Activated CD4-positive, alpha-beta T cell treated with anti-CD3 and anti-CD28 coated beads for 24 hours (primary cell): Measurements from ENCODE around the gene TGM5.
A peak's percentile ranks its signal among the peaks of the same experiment; 100 is the strongest.
"Not testable (repeated sequence)": the region's sequence is repeated elsewhere in the genome, so short reads cannot be mapped to it uniquely, and the experiment has no call there.

Experiments
- DNase-seq, 2 donors: peaks; one replicate each; pipeline ENCODE4 v3.0.0-alpha.2; 2020; ENCODE audit warnings: low read depth in 2 of 2

The TGM5 gene

GRCh38 chr15:43215961-43216360 is 50.8 kb downstream of the TGM5 start:
- no peak for DNase-seq

DNA sequence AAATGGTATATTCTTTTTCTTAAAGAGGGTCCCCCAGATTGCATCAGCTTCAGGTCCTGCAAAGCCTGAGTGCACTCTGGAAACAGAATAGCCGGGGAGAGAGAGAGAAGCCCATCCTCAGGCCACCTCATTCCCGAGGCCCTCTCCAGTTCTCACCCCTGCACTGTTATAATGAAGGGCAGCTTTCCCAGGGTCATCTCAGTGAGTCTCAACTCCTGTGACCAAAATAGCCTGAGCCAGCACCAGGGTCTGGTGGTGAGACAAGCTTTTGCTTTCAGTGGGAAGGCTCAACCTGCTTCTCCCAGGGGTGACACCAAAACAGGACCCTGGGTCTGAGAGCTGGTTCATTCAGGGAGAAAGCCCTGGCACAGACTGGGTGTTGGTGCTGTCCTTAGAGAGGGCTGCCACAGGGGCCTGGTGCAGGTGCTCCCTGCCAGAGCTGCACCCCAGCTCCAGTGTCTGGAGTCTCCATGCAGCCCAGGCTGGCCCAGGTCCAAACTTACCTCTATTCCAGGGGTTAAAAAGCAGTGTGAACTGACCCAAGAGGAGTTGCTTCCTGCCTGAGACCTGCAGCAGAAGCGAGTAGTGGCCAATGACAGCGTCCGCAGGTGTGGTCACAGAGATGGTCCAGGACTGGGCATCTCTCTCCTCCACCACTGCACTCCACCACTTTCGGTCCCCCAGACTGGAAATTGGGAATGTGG is 52.0 kb downstream of the TGM5 start:
- no peak for DNase-seq

GRCh38 chr15:43214169-43214568 is 52.6 kb downstream of the TGM5 start:
- no peak for DNase-seq

- DNase-seq, result no peak
These were observed 53.3 kb downstream of the TGM5 start for GRCh38 chr15:43213466-43213865.

GRCh38 chr15:43212951-43213350 is 53.8 kb downstream of the TGM5 start:
- no peak for DNase-seq

- DNase-seq, result no peak
These were observed 54.4 kb downstream of the TGM5 start for GRCh38 chr15:43212299-43212698.

- no peak for DNase-seq
These were observed 55.4 kb downstream of the TGM5 start for GRCh38 chr15:43211224-43211735.

- DNase-seq, result no peak
These were observed 55.9 kb downstream of the TGM5 start for GRCh38 chr15:43210807-43211206.

DNA sequence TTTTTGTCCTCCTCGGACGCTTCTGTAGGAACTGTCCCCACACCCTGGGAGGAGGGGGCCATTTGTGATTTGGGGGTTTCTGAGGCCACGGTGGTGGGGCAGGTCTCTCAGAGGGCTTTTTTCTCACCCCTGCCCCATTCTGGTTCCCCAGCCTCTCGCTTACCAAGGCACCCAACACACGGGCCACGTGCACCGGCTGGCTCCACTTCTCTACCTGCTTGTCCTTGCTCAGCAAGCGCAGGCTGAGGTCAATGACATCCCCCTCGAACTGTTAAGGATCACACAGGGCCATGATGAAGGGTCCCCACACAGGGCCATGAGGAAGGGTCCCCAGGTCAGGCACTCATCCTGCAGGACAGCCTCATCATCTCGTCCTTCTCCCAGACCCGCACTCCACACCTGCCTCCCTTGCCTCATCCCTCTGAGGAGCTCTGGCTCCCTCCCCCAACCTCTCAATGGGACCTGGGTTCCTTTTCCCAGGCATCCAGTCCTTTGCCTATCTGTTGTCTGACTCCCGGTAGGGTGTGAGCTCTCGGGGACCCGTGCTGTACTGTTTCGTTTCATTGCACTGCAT is 56.5 kb downstream of the TGM5 start:
- DNase-seq, result no peak

- no peak for DNase-seq
These were observed 57.5 kb downstream of the TGM5 start for GRCh38 chr15:43209059-43209824.

DNA sequence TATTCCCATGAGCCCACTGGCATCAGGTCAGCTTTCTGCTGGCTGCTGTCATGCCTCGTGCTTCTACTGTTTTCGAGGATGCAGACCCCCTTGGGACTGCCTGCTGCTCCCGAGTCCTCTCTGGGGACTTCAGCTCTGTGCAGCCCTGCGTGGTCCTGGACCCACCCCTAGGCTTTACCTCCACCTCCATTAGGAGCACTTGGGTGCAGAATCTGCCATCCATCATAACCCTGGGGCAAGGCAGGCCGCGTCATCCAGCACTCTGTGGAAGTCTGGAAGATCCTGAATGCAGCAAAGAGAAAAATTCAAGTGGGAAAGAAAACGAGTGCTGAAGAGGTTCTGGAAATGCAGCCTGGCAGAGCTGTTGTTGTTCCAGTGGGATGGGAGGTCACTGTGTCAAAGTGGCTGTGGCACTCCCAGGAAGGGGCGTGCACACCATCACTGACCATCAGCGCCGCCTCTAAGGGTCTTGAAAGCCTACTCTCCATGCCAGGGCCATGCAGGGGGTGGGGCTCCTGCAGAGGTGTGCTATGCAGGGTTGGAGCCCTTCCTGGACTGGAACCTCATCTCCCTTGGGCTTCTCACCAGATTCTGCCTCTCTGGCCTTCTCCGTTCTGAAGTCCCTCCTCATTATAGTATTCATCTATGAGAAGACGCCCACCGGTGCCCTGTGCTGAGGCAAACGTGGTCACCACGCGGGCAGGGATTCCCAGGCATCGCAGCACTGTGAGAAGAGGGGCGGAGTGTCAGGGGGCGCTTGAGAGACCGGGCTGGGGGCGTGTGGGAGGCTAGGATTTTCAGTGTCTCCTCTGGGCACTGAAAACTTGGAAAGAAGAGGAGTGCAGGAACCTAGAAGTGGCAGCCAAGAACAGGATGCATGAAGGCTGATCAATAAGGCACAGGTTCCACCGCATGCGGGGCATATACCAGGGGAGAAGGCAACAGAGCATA is 58.4 kb downstream of the TGM5 start:
- DNase-seq, result no peak

- DNase-seq, result no peak
These were observed 59.7 kb downstream of the TGM5 start for GRCh38 chr15:43207024-43207423.

GRCh38 chr15:43206054-43206453 is 60.7 kb downstream of the TGM5 start:
- DNase-seq, result no peak

- peak; percentile 9 to 40 for DNase-seq
These were observed 62.5 kb downstream of the TGM5 start for GRCh38 chr15:43204016-43204901.

DNA sequence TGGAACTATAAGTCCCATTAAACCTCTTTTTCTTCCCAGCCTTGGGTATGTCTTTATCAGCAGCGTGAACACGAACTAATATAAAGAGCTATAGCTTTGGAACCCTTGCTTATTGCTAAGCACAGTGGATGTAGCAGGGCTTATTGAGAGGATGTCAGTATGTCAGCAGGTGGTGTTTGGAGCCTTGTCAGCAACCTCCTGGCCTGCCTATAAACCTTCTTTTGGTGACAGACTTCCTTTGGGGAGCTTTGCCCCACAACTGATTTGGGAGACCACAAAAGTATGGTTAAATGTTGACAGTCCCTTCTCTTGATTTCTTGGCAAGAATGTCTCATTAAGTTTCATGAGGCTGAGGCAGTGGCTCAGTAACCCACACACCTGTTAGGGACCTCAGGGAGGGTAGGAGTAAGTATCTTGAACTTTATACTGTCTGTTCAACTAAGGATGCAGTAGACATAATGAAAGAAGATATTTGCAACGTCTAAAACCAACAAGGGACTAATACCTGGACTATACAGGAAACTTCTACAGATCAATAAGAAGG is 66.7 kb downstream of the TGM5 start:
- DNase-seq, result no peak

DNA sequence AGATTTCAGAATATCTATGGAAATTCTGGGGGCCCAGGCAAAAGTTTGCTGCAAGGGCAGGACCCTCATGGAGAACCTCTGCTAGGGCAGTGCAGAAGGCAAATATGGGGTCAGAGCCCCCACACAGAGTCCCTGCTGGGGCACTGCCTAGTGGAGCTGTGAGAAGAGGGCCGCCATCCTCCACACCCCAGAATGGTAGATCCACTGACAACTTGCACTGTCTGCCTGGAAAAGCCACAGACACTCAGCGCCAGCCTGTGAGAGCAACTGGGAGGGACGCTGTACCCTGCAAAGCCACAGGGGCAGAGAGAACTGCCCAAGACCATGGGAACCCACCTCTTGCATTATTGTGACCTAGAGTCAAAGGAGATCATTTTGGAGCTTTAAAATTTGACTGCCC is 67.7 kb downstream of the TGM5 start:
- DNase-seq, result no peak

GRCh38 chr15:43198556-43198955 is 68.2 kb downstream of the TGM5 start:
- not testable (repeated sequence) for DNase-seq

GRCh38 chr15:43197773-43198172 is 69.0 kb downstream of the TGM5 start:
- not testable (repeated sequence) for DNase-seq

GRCh38 chr15:43196760-43197548 is 69.8 kb downstream of the TGM5 start:
- DNase-seq, result no peak

DNA sequence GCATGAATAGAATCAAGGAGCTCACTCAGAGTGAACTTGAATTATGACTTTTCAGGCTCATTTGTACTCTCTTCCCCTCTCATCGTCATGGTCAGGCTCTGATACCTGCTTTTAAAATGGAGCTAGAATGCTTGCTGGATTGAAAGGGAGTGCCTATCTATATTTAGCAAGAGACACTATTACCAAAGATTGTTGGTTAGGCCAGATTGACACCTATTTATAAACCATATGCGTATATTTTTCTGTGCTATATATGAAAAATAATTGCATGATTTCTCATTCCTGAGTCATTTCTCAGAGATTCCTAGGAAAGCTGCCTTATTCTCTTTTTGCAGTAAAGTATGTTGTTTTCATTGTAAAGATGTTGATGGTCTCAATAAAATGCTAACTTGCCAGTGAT is 71.9 kb downstream of the TGM5 start:
- DNase-seq, result no peak
